GM19467 (cell line): Measurements from ENCODE around the gene ITPK1.

Experiments
- ATAC-seq: cut with Tn5 transposase; IDR thresholded peaks from one replicate; pipeline ENCODE4 v1.9.1; 2021; ENCODE audit warnings: mild to moderate bottlenecking, moderate library complexity; ENCODE audit not compliant: unreplicated experiment

The ITPK1 gene

DNA sequence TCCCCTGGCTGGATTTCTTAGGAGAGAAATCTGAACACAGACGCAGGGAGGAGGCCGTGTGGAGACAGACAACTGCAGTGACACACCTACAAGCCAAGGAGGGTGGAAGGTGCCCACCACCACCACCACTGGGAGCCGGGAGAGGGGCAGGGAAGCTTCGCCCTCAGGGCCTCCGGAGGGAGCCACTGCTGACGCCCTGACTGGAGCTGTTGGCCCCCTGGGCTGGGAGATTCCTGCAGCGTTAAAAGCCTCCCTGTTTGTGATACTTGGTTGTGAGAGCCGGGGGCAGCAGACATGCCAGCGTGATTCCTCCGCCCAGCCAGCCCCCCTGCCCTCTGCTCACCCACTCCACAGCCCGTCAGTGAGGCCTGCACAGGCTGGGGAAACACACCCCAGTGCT is 120.8 kb downstream of the ITPK1 start:
- no peak for ATAC-seq

DNA sequence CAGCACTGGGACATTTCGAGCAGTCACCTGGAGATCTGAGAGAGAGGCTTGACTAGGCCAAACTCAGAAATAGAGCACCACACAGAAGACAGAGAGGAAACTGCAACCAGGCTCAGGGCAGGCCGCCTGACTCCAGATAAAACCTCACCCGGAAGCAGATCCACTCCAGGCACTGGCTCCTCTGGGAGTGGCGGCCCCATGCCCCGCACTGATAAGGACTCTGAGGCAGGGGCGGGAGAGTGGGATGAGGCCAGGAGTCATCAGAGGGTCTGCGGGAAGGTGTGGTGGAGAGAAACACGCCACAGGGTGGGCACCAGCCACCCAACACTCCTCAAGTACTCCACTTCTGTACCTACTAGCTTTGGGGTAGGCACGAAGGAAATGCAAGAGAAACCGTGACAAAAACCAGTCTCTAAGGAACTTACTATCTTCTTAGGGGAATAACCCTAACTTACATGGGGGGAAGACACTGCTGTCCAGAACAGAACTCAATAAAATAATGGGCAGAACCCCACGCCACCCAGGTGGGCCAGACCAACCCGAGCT is 121.5 kb downstream of the ITPK1 start:
- ATAC-seq = no peak

DNA sequence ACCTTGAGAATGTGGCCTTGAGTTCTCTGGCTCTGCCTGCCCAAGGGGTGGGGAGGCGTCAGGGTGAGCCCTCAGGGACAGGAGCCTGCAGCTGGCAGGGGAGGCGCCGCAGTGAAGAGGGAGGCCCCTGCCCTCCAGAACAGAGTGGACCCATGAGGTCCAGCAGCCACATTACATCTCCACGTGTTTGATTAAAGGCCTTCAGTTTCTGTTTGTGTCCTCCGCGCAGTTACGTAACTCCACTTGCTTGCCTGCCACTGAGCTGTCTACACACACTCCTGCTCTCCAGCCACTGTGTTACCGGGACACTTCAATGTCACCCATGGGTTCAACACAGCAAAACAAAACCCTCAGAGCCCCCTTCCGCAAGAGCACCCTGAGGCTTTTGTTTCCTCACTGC is 122.4 kb downstream of the ITPK1 start:
- ATAC-seq = no peak

DNA sequence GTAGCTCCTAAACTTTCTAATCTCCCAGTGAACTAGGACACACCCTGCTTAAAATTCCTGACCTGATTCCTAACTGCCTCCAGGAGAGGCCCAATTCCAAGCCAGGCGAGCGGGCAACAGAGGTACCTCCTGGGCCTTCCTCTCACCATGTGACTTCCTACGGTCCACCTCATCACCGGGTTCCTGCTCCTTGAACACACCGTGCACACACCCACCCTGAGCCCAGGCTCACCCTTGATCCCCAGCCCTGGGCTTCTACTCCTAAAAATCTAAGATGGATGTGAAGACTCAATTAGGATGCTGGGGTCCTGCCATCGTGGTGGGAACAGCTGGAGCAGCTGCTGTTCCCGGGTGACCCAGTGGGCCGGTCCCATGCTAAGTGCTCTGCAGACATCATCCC is 124.2 kb downstream of the ITPK1 start:
- ATAC-seq = no peak

DNA sequence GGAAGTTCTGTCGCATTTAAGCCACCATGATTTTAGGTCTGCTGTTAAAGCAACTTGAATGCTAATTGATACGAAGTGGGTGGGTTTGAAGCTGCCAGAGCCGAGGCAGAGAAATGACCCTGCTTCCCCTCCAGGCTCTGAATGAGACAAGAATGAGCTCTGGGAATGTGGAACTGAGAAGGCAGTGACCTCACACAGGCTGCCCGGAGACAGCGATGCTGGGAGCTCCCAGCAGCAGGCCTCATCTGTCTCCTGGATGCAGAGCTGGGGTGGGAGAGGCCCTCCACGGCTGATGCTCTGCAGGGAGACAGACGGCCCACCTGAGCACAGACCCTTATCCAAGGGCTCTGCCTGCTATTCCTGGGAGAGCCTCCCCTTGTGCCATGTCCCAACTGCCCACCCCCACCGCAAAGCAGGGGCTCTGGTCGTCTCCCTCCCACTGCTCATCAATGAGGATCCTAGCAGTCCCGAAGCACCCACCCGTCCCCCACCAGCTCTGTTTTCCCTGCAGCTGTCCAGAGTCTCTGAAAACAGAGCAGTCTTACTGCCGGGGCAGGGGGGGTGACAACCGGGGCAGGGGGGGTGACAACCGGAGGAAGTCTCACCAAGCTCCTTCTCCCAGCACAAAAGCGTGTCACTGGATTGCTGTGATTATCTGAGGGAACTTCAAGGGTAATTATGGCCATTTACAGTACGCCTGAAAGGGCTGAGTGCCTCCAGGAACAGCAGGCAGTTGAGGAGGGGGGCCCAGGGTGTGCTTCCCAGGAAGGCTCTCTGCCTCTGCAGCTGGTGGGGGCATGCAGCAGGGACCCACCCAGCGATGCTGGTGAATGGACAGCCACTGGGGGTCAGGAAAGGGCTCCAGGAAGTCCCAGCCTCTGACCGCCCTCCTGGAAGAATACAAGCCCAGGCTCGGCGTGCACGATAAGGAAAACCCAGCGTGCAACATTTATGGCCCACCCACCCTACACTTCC is 125.0 kb downstream of the ITPK1 start:
- no peak for ATAC-seq

DNA sequence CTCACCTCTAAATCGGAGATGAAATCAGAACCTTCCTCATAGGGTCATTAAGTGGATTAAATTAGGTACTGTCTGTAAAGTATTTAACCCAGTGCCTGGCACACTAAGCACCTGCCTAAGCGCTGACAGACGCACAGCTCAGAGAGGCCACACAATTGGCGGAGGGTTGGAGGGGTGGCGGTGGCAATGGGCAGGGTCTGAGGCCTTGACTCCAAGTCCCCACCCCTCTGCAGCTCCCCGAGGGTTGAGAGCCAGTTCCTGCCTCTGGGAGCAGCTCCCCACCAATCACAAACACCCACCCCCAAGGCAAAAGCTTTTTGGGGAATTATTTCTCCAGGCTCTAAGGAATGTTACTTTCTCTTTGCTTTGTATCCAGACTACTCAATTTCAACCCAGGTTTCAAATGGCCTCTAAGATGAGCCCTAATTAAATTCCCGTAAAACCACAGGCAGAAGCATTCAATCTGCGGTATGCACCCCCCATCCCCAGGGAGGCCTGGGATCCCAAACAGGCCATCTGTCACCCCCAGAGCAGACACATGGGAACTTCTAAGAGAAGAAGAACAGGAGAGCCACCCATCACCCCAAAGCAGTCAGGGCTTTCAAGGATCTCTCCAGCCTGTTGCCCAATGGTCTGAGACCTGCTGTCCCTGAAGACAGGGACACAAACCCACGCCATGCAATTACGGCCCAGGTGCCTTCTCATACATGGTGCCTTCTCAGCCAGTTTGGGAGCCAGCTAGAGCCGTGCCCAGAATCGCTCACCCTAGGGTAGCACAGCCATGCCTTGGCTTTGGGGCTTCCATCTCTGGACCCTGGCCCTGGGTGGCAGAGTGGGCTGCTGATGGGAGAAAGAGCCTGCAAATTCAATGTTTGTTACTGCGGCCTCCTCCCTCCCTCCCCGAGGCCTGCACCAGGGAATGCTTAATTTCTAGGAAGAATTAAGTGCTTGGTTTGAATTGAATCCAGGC is 126.7 kb downstream of the ITPK1 start:
- no peak for ATAC-seq

DNA sequence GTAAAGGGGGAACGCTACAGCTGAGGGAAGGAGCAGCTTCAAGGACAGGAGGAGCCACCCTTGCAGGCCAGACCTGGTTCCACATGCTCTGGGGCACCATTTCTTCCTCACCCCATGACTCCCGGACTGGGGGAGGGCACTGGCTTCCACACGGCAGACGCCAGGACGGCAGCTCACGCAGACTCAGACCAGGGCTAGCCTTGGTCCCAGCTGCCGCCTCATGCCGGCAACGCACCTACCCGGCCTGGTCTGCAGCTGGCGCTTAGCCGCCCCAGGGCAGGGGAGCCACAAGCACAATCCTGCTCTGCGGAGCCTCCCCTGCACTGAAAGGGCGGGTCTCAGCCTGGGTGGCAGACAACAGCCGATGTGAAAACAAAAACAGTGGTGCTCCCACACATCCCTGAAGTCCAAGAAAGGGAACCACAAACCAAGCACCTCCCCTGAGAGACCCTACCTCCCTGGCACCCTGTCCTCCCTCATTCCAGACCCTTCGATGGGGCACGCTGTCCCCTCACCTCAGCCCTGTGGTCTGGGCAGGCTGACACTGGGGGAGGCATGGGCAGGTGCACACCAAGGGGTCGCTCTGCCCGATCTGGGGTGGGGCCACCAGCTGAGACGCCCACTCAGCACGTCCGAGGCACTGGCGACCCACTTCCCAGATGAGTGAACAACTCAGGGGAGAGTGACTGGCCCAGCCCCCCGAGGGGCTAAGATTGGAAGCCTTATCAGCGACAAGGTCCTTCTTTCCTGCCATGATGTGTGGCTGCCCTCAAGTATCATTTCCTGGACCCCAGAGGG is 127.8 kb downstream of the ITPK1 start:
- no peak for ATAC-seq

DNA sequence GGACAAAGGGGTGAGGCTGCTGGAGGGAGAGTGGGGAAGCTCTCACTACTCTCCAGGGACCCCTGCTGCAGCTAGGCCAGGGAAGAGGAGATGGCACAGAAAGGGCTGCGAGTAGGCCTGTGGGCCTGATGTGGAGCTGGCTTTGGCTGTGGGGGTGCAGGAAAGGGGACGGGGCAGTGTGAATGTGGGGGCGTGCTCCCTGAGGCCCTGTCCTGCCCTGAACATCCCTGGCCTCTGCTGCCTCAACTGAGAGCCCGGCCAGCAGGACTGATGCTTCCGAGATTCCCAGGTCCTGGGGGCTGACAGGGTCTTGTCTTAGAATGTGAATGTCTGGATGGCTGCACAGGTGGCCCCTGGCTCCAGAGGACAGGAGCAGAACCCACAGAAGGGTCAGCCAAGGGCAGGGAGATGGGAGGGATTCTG is 128.6 kb downstream of the ITPK1 start:
- no peak for ATAC-seq

DNA sequence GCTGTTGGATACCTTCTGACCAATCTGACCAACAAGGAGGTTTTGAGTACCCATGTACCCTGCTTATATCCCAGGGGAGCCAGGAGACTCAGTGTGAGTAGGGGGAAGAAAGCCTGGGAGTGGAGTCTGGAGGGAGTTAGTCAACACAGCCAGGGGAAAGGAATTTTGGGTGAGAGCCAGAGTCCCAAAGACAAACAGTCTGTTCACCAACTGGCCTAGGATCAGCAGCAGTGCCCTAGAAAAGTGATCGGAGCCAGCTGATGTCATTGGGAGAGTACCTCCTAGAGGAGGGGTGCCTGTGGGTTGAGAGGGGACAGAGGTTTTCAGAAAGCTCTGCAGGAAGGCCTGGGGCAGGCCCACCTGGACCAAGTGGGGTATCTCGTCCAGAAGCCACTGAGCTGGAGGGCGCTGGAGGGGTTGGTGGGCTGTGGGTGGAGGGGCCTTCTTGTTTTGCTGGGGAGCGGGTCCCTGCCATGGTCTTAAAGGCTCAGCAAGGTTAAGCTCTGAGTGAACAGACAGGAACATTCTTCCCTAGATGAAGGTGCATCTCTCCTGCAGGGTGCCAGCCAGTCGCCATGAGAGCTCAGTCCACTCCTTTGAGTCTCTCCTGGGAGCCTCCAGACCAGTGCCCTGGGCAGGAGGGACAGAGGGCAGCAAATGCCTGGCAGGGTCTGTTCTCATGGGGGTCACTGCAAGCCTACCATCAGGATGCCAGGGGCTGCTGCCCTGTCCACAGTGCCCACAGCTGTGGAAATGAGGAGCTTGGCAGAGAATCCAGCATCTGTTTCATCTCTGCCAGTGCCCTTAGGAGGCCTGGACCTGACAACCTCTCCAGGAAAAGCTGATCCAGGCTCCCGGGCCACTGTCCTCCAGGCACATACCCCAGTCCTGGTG is 129.2 kb downstream of the ITPK1 start:
- ATAC-seq = no peak

DNA sequence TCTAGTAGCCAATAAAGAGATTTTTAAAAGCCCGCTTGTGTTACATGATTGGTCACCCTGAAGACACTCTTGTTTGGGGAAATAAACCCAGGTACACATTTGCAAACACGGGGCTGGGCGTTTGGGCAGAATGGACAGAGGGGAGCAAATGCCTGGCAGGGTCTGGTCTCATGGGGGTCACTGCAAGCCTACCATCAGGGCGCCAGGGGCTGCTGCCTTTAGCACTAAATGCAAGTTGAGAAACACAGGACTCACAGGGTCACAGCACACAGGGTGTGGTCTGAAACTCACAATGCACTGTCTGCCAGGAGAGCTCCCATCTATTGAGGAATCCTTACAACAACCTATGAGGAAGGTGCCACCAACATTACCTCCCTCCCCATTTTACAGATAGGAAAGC is 130.2 kb downstream of the ITPK1 start:
- ATAC-seq = no peak

DNA sequence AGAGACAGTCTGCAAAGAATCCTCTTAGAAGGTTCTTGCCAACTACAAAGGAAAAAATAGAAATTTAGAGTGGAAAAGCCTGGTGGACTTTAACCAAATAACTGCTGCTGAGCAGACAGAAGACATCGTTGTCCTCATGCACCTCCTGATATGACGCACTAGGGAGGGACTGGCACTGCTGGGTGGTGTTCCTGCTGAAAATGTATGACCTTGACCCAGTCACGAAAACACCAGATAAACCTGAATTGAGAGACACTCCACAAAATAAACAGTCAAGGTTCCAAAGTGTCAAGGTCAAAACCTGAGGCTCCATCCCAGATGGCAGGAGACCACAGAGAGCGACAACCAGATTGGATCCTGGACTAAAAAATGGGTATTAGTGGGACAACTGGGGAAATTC is 130.8 kb downstream of the ITPK1 start:
- no peak for ATAC-seq

DNA sequence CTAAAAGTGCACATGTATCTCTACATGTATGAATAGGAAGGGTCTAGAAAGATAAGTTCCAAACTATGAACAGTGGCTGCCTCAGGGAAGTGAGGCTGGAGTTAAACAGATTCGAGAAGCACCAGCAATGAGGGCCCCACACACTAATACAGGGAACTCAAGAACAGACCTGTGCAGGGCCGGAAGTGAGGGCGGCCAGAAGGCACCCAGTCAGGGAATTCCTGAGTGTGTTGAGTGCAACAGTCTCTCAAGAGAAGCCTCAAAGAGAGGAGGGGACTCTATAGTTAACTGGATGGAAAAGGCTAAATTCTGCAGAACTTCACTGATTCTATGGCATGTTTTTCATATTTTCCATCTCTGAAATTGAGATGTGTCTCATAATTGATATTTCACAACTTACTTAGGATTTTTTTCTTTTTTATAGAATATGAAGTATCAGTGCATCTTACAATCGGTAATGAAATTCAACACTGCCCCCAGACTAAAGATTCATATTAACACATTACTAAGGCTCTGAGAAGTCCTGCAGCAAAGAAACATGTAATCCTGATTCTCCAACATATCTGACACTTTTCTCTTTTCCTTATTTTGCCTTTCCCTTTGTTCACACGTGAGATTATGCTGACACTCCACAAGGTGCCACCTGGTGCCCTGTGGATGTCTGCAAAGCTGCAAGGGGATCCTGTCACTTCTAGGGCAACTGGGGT is 131.5 kb downstream of the ITPK1 start:
- no peak for ATAC-seq

DNA sequence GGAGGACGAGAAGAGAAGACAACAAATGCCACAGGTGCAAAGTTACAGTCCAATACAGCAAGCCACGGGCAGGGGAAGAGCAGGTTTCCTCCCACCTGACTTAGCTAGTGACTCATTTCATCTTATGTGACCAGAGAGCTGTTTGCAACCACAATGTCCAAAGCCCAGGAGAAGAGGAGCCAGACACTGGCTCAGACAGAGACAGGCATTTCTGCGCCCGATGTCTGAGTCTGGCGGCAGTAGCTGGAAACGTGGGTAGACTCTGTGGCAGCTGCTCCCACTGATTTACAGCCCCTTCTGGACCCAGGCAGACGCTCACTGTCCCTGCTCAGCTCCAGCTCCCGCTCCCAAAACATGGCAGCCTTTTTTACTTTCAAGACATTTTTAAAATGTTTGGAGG is 132.8 kb downstream of the ITPK1 start:
- no peak for ATAC-seq

DNA sequence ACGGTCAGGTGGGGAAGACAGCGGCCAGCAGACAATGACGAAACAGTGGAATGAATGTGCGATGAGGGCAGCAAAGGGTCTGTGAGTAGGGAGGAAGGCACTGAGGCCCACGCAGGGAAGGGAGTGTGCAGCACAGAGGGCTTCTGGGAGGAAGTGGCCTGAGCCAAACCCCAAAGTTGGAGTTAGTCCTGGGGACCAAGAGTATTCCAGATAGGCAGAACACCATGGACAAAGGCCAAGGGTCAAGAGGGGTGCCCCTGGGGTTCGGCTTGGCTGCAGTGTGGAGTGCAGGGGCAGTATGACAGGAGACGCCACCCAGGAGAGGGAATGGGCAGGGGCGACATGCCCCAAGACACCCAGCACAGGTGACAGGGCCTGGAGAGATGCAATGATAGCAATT is 134.0 kb downstream of the ITPK1 start:
- ATAC-seq = no peak

DNA sequence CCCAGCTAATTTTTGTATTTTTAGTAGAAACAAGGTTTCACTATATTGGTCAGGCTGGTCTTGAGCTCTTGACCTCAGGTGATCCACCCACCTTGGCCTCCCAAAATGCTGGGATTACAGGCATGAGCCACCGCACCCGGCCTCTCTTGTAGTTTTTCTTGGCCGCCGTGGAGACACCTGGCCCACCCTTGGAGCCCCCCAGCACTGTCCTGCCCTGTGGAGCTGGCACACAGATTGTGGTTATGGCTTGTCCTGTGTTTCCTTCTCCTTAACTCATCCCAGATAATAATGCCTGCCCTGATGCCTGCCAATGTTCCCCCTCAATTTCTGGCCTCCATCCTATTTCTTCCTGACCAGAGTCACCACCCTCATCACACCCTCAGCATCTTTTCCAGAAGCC is 134.9 kb downstream of the ITPK1 start:
- no peak for ATAC-seq

DNA sequence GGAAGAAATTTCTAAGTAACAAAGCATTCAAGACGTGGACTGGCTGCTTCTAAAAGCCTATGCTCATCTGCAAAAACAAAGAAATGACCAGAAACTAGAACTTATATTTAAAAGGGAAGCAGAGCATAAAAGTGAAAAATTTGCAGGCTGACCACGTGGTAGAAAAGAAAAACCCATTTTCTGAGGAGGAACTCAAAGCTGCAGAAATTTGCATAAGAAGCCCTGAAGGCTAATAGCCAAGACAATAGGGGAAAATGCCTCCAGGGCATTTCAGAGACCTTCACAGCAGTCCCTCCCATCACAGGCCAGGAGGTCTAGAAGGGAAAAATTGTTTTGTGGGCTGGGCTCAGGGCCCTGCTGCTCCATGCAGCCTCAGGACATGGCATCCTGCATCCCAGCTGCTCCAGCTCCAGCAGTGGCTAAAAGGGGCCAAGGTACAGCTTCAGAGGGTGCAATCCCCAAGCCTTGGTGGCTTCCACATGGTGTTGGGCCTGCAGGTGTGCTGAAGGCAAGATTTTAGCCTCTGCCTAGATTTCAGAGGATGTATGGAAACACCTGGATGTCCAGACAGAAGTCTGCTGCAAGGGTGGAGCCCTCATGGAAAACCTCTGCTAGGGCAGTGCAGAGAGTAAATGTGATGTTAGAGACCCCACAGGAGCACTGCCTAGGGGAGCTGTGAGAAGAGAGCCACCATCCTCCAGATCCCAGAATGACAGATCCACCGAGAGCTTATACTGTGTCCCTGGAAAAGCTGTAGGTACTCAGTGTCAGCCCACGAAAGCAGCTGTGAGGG is 137.3 kb downstream of the ITPK1 start:
- no peak for ATAC-seq

DNA sequence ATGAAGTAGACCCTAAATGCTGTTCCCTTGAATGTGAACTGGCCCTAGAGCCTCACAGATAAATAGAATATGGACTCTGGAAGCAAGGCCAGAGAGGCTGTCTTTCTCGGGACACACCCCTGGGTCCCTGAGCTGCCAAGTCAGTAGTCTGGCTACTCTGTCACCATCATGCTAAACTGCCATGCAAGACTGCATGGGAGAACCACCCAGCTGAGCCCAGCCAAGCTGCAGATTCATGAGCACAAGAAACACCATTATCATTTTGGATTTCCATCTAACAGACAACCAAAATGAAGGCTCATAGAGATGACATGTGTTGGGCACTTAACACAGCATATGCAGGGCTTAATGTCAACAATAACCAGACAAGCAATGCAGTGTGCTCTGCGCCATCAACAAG is 139.5 kb downstream of the ITPK1 start:
- ATAC-seq = no peak
